Left lung (tissue), 10 donors: ENCODE results near the gene TARBP2. TPM values are rescaled to one million over a fixed set of nuclear protein-coding genes. Genes with fewer than 3 reads are reported as not detected.
A peak's percentile ranks its signal among the peaks of the same experiment; 100 is the strongest.

Source experiments
- ATAC-seq: fragments of 200-7000 bp; cut with Tn5 transposase; one replicate; pipeline ENCODE4 v1.9.1; 2020; ENCODE audit warnings: moderate library complexity
- DNase-seq, 4 donors: peaks; one replicate each; pipeline ENCODE4 v3.0.0-alpha.2; 2013 to 2020
- H3K27ac ChIP-seq, 2 donors: fragments of 200-600 bp; sonication (generic) in 1 of 2; one replicate each; pipeline versions ENCODE4 v1.5.0 to v1.8.0; 2020 to 2021
- H3K27me3 ChIP-seq, 2 donors: fragments of 200-600 bp; sonication (generic) in 1 of 2; one replicate each; pipeline versions ENCODE4 v1.5.0 to v1.8.0; 2020 to 2021
- H3K36me3 ChIP-seq, 2 donors: fragments of 200-600 bp; sonication (generic) in 1 of 2; one replicate each; pipeline versions ENCODE4 v1.5.0 to v1.8.0; 2020 to 2021
- H3K4me1 ChIP-seq, 2 donors: fragments of 200-600 bp; one replicate each; pipeline ENCODE4 v1.8.0; 2021
- H3K4me3 ChIP-seq, 2 donors: fragments of 200-600 bp; sonication (generic) in 1 of 2; one replicate each; pipeline versions ENCODE4 v1.5.0 to v1.8.0; 2020 to 2021; ENCODE audit warnings: mild to moderate bottlenecking in 1 of 2
- H3K9me3 ChIP-seq, 2 donors: fragments of 200-600 bp; sonication (generic) in 1 of 2; one replicate each; pipeline versions ENCODE4 v1.5.0 to v1.8.0; 2020 to 2021
- CTCF ChIP-seq, 2 donors: fragments of 200-600 bp; sonication (generic) in 1 of 2; IDR thresholded peaks; one replicate each; pipeline versions ENCODE4 v1.5.0 to v1.8.0; 2021; ENCODE audit warnings: antibody characterized with exemption in 2 of 2
- intact Hi-C, 2 donors: fragments of 100-400 bp; cut with DNase I; formaldehyde crosslinking; loops; one replicate each; pipeline versions ENCODE4 v1.11.2 to v1.14.2; 2022
- polyA plus RNA-seq, 6 donors: library from polyadenylated mRNA; unstranded; fragments of 120-200 nt; gene quantifications; one replicate each; pipeline ENCODE4 v1.2.1, GENCODE V29; 2013; ENCODE audit not compliant: insufficient read length in 6 of 6
- total RNA-seq, 2 donors: library from RNA; stranded (reverse); fragmentation: NEBNext Ultra II Directional; extraction: Animal tissue kit (Norgen Biotek cat#: 25700); gene quantifications; one replicate each; pipeline ENCODE4 v1.2.1, GENCODE V29; 2021
- donor health status: DM: no; HTN: yes; CAD: no.
- donor health status: DM: no; HTN: no; CAD: no.

Gene TARBP2
- total and polyA plus RNA-seq, 8 donors = 35.6 to 58.6 (median 48.1) TPM

GRCh38 chr12:53513712-53514410 lies 12.8 kb downstream of the TARBP2 start:
- Histone ChIP-seq H3K4me1 (peaks cover 4 to 6% of the 10 kb centered on the region in 2 donors), H3K27me3 (no peaks in the 10 kb centered on the region), H3K27ac (peak overlapping the region; percentile 49 to 72), H3K4me3 (peak overlapping the region in 1 of 2 donors; percentile 1), H3K9me3 (no peaks in the 10 kb centered on the region), H3K36me3 (peaks cover 0 to 90% of the 10 kb centered on the region in 2 donors)
- ATAC-seq = peak; percentile 79
- no peak for TF ChIP-seq CTCF (IDR thresholded peaks at IDR 0.05)
- peak in 1 of 4 donors; percentile 61 for DNase-seq
- intact Hi-C loops = no loop called here

- Histone ChIP-seq H3K4me1 (peaks cover 0 to 6% of the 10 kb centered on the region in 2 donors), H3K36me3 (peaks cover 0 to 96% of the 10 kb centered on the region in 2 donors), H3K27ac (peak overlapping the region; percentile 49 to 72), H3K9me3 (no peaks in the 10 kb centered on the region), H3K27me3 (no peaks in the 10 kb centered on the region), H3K4me3 (peak overlapping the region in 1 of 2 donors; percentile 1)
- ATAC-seq = peak; percentile 67
- intact Hi-C loops = no loop called here
- no peak for TF ChIP-seq CTCF (IDR thresholded peaks at IDR 0.05)
- peak in 1 of 4 donors; percentile 32 for DNase-seq
These were observed 13.7 kb downstream of the TARBP2 start for GRCh38 chr12:53514628-53515290.

GRCh38 chr12:53515291-53515680 lies 14.2 kb downstream of the TARBP2 start:
- H3K4me3 ChIP-seq = peak overlapping the region in 1 of 2 donors; percentile 1
- no peaks in the 10 kb centered on the region for H3K9me3 ChIP-seq
- DNase-seq (no peak), ATAC-seq (no peak)
- peak overlapping the region; percentile 39 to 72 for H3K27ac ChIP-seq
- no peaks in the 10 kb centered on the region for H3K27me3 ChIP-seq
- peaks cover 0 to 99% of the 10 kb centered on the region in 2 donors for H3K36me3 ChIP-seq
- intact Hi-C loops = no loop called here
- H3K4me1 ChIP-seq = peaks cover 0 to 6% of the 10 kb centered on the region in 2 donors
- no peak for TF ChIP-seq CTCF (IDR thresholded peaks at IDR 0.05)

- no peak for ATAC-seq
- DNase-seq = no peak
- no peak for TF ChIP-seq CTCF (IDR thresholded peaks at IDR 0.05)
- no peaks in the 10 kb centered on the region for H3K9me3 ChIP-seq
- peaks cover 0 to 99% of the 10 kb centered on the region in 2 donors for H3K36me3 ChIP-seq
- H3K27me3 ChIP-seq = no peaks in the 10 kb centered on the region
- peak overlapping the region; percentile 13 to 72 for H3K27ac ChIP-seq
- peaks cover 0 to 6% of the 10 kb centered on the region in 2 donors for H3K4me1 ChIP-seq
- intact Hi-C loops = no loop called here
- no peak overlapping the region for H3K4me3 ChIP-seq
These were observed 15.8 kb downstream of the TARBP2 start for GRCh38 chr12:53516758-53517455.

- intact Hi-C loops = no loop called here
- no peak overlapping the region for H3K27ac ChIP-seq
- H3K9me3 ChIP-seq = no peaks in the 10 kb centered on the region
- H3K4me1 ChIP-seq = peaks cover 0 to 3% of the 10 kb centered on the region in 2 donors
- H3K4me3 ChIP-seq = no peak overlapping the region
- H3K36me3 ChIP-seq = peaks cover 0 to 100% of the 10 kb centered on the region in 2 donors
- DNase-seq (no peak), ATAC-seq (peak; percentile 4)
- H3K27me3 ChIP-seq = no peaks in the 10 kb centered on the region
- TF ChIP-seq CTCF (IDR thresholded peaks at IDR 0.05) = no peak
These were observed 17.3 kb downstream of the TARBP2 start for GRCh38 chr12:53518381-53518780.
